Measurements from ENCODE around the gene B3GNT7. TPM values are rescaled to one million over a fixed set of nuclear protein-coding genes. Genes with fewer than 3 reads are reported as not detected.

B3GNT7 gene
- polyA plus RNA-seq, 1 experiment: 0.15 TPM

- no peak for DNase-seq (ENCODE audit: low read depth)
- Histone ChIP-seq H3K36me3 (ENCODE audit: control insufficient read depth, insufficient read depth, low read length) (no peaks in the 10 kb centered on the region), H3K4me3 (ENCODE audit: low read depth, low read length) (no peak overlapping the region), H3K27me3 (ENCODE audit: control insufficient read depth, insufficient read depth, low read length) (peaks cover 14% of the 10 kb centered on the region)
- TF ChIP-seq CTCF (IDR thresholded peaks at IDR 0.05; ENCODE audit: insufficient read depth, low read depth, low read length): no peak
- CTCF ChIA-PET: interaction anchor here (1.2 to 1.8 kb wide), 3 partner anchors 9 to 100 kb away, joined by 4 to 9 read pairs (median 5); no protein-coding TSS in a partner anchor
- POLR2A ChIA-PET: no interaction called here
These were observed 730 bp downstream of the B3GNT7 start for GRCh38 chr2:231396058-231396821.

GRCh38 chr2:231397011-231397927 lies 1.8 kb downstream of the B3GNT7 start:
- POLR2A ChIA-PET: no interaction called here
- Histone ChIP-seq H3K36me3 (ENCODE audit: control insufficient read depth, insufficient read depth, low read length) (no peaks in the 10 kb centered on the region), H3K4me3 (ENCODE audit: low read depth, low read length) (no peak overlapping the region), H3K27me3 (ENCODE audit: control insufficient read depth, insufficient read depth, low read length) (peaks cover 14% of the 10 kb centered on the region)
- TF ChIP-seq CTCF (IDR thresholded peaks at IDR 0.05; ENCODE audit: insufficient read depth, low read depth, low read length): no peak
- CTCF ChIA-PET: interaction anchor here (1.2 to 1.8 kb wide), 3 partner anchors 8 to 101 kb away, joined by 4 to 9 read pairs (median 5); no protein-coding TSS in a partner anchor
- no peak for DNase-seq (ENCODE audit: low read depth)

DNA sequence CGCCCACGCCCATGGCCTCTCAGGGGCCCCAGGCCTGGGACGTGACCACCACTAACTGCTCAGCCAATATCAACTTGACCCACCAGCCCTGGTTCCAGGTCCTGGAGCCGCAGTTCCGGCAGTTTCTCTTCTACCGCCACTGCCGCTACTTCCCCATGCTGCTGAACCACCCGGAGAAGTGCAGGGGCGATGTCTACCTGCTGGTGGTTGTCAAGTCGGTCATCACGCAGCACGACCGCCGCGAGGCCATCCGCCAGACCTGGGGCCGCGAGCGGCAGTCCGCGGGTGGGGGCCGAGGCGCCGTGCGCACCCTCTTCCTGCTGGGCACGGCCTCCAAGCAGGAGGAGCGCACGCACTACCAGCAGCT lies 2.4 kb downstream of the B3GNT7 start:
- POLR2A ChIA-PET: no interaction called here
- no peak overlapping the region for H3K4me3 ChIP-seq (ENCODE audit: low read depth, low read length)
- no peak for TF ChIP-seq CTCF (IDR thresholded peaks at IDR 0.05; ENCODE audit: insufficient read depth, low read depth, low read length)
- CTCF ChIA-PET: no interaction called here
- DNase-seq (ENCODE audit: low read depth): no peak
- no peaks in the 10 kb centered on the region for H3K36me3 ChIP-seq (ENCODE audit: control insufficient read depth, insufficient read depth, low read length)
- peaks cover 14% of the 10 kb centered on the region for H3K27me3 ChIP-seq (ENCODE audit: control insufficient read depth, insufficient read depth, low read length)

- ChIA-PET POLR2A (no interaction called here), CTCF (interaction anchor here (0.8 kb wide), 1 partner anchor 10 kb away, joined by 3 read pairs; no protein-coding TSS in a partner anchor)
- H3K4me3 ChIP-seq (ENCODE audit: low read depth, low read length): no peak overlapping the region
- H3K27me3 ChIP-seq (ENCODE audit: control insufficient read depth, insufficient read depth, low read length): peaks cover 13% of the 10 kb centered on the region
- DNase-seq (ENCODE audit: low read depth): no peak
- H3K36me3 ChIP-seq (ENCODE audit: control insufficient read depth, insufficient read depth, low read length): no peaks in the 10 kb centered on the region
- no peak for TF ChIP-seq CTCF (IDR thresholded peaks at IDR 0.05; ENCODE audit: insufficient read depth, low read depth, low read length)
These were observed 3.1 kb downstream of the B3GNT7 start for GRCh38 chr2:231398585-231398984.
